Natural killer cell (primary cell): ENCODE results near the gene FBXL16. TPM values are rescaled to one million over a fixed set of nuclear protein-coding genes. Genes with fewer than 3 reads are reported as not detected.

Experiments
- ATAC-seq, 3 donors: fragments of 150-1000 bp in 2 of 3; fragments of 200-7000 bp in 1 of 3; cut with Tn5 transposase; 1 replicate in 1 of 3; 2 replicates in 2 of 3; pipeline ENCODE4 v1.10.0; 2021; ENCODE audit warnings: mild to moderate bottlenecking in 2 of 3, moderate library complexity in 2 of 3
- DNase-seq, 2 donors: peaks; one replicate each; pipeline versions ENCODE4 v3.0.0 to v3.0.0-alpha.2; 2013 to 2021; ENCODE audit warnings: mixed read lengths in 1 of 2
- H3K27ac ChIP-seq: one replicate; pipeline ENCODE4 v1.5.1; 2013; ENCODE audit warnings: mild to moderate bottlenecking, low read length
- H3K27me3 ChIP-seq: one replicate; pipeline ENCODE4 v1.6.1; 2013; ENCODE audit warnings: low read length; ENCODE audit not compliant: control insufficient read depth, insufficient read depth
- H3K36me3 ChIP-seq: one replicate; pipeline ENCODE4 v1.6.1; 2013; ENCODE audit warnings: low read length; ENCODE audit not compliant: control insufficient read depth, insufficient read depth
- H3K4me1 ChIP-seq: one replicate; pipeline ENCODE4 v1.6.1; 2013; ENCODE audit warnings: low read length; ENCODE audit not compliant: control insufficient read depth, insufficient read depth
- H3K4me3 ChIP-seq: one replicate; pipeline ENCODE4 v1.5.1; 2013; ENCODE audit warnings: low read length
- H3K9me3 ChIP-seq: one replicate; pipeline ENCODE4 v1.6.1; 2013; ENCODE audit warnings: low read length; ENCODE audit not compliant: control insufficient read depth, insufficient read depth
- H3K27ac Mint-ChIP-seq, 2 donors: one replicate each; pipeline ENCODE4 v1.8.0; 2022; ENCODE audit warnings: mild to moderate bottlenecking in 2 of 2, mixed read lengths in 2 of 2, moderate library complexity in 1 of 2
- H3K27me3 Mint-ChIP-seq, 2 donors: one replicate each; pipeline ENCODE4 v1.8.0; 2022; ENCODE audit warnings: low read depth in 2 of 2, mixed read lengths in 2 of 2
- H3K36me3 Mint-ChIP-seq: one replicate; pipeline ENCODE4 v1.8.0; 2022; ENCODE audit warnings: mixed read lengths
- H3K4me1 Mint-ChIP-seq, 2 donors: one replicate each; pipeline ENCODE4 v1.8.0; 2022; ENCODE audit warnings: mixed read lengths in 2 of 2
- H3K4me3 Mint-ChIP-seq: one replicate; pipeline ENCODE4 v1.8.0; 2022; ENCODE audit warnings: mild to moderate bottlenecking, moderate library complexity, mixed read lengths
- H3K9me3 Mint-ChIP-seq, 2 donors: one replicate each; pipeline ENCODE4 v1.8.0; 2022; ENCODE audit warnings: mixed read lengths in 2 of 2
- CTCF ChIP-seq: fragments of 200-600 bp; IDR thresholded peaks from one replicate; pipeline ENCODE4 v1.8.0; 2022; ENCODE audit warnings: antibody characterized with exemption
- WGBS: methylation state at CpG from one replicate; pipeline ENCODE4 v1.1.7; 2013; ENCODE audit warnings: missing lambda C conversion rate; ENCODE audit not compliant: insufficient coverage; 5-methylcytosine and 5-hydroxymethylcytosine counted together
- intact Hi-C: fragments of 100-400 bp; cut with micrococcal nuclease; formaldehyde crosslinking; loops from one replicate; pipeline ENCODE4 v1.14.2; 2022
- total RNA-seq, 4 donors: library from RNA; stranded (reverse); fragments of 120-200 nt in 1 of 4; gene quantifications; one replicate each; pipeline versions ENCODE4 v1.2.3 to v1.2.4, GENCODE V29; 2013 to 2022

Gene FBXL16
- total RNA-seq, 3 donors from 2014 or later (not counting 1 experiment from before 2014, with no cell fraction given) = 0.48 to 0.79 TPM; not detected in 1

GRCh38 chr16:652454-653305 is 52.9 kb downstream of the FBXL16 start:
- no peaks in the 10 kb centered on the region for H3K36me3 ChIP-seq
- no peaks in the 10 kb centered on the region for H3K9me3 Mint-ChIP-seq
- no peak for TF ChIP-seq CTCF
- H3K27ac Mint-ChIP-seq = no peak overlapping the region
- H3K4me3 ChIP-seq = no peak overlapping the region
- no peak for ATAC-seq
- H3K36me3 Mint-ChIP-seq = no peaks in the 10 kb centered on the region
- WGBS = 95% methylated on average over 28 of the region's 28 CpGs
- H3K4me1 Mint-ChIP-seq = peaks cover 0 to 9% of the 10 kb centered on the region in 2 donors
- no peak overlapping the region for H3K27ac ChIP-seq
- no peak overlapping the region for H3K4me3 Mint-ChIP-seq
- intact Hi-C loops = no loop called here
- H3K27me3 ChIP-seq = no peaks in the 10 kb centered on the region
- H3K27me3 Mint-ChIP-seq = no peaks in the 10 kb centered on the region
- no peaks in the 10 kb centered on the region for H3K9me3 ChIP-seq
- H3K4me1 ChIP-seq = peaks cover 20% of the 10 kb centered on the region
- no peak for DNase-seq

- H3K4me1 Mint-ChIP-seq = peaks cover 0 to 9% of the 10 kb centered on the region in 2 donors
- ATAC-seq = no peak
- no peaks in the 10 kb centered on the region for H3K27me3 Mint-ChIP-seq
- 96% methylated on average over 22 of the region's 22 CpGs for WGBS
- Histone ChIP-seq H3K27ac (no peak overlapping the region), H3K4me3 (no peak overlapping the region), H3K4me1 (peaks cover 25% of the 10 kb centered on the region), H3K27me3 (no peaks in the 10 kb centered on the region), H3K36me3 (no peaks in the 10 kb centered on the region), H3K9me3 (no peaks in the 10 kb centered on the region)
- H3K9me3 Mint-ChIP-seq = no peaks in the 10 kb centered on the region
- no peak for TF ChIP-seq CTCF
- no peak overlapping the region for H3K27ac Mint-ChIP-seq
- no peak overlapping the region for H3K4me3 Mint-ChIP-seq
- no peak for DNase-seq
- intact Hi-C loops = no loop called here
- H3K36me3 Mint-ChIP-seq = no peaks in the 10 kb centered on the region
Observed at GRCh38 chr16:651844-652243, 53.8 kb downstream of the FBXL16 start.

DNA sequence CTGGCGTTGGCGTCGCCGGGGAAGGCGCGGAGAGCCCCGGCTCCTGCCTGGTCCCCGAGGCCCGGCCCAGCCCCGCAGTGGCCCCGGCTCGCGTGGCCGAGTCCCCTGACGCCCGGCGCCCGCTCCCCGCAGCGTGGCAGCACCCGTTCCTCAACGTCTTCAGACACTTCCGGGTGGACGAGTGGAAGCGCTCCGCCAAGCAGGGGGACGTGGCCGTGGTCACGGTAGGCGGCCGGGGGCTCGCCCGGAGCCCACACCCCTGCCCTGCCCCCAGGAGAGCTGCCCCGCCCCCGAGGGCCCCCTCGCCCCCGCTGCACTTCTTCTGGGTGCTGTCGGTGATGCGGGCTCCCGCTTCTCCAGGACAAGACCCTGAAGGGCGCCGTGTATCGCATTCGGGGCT is 56.0 kb downstream of the FBXL16 start:
- no peaks in the 10 kb centered on the region for H3K36me3 Mint-ChIP-seq
- H3K36me3 ChIP-seq = no peaks in the 10 kb centered on the region
- H3K4me3 ChIP-seq = peak overlapping the region; percentile 10
- H3K9me3 Mint-ChIP-seq = no peaks in the 10 kb centered on the region
- ATAC-seq (peak in 2 of 3 donors; percentile 7 to 9), DNase-seq (no peak)
- H3K27me3 Mint-ChIP-seq = no peaks in the 10 kb centered on the region
- intact Hi-C loops = no loop called here
- TF ChIP-seq CTCF = no peak
- H3K9me3 ChIP-seq = no peaks in the 10 kb centered on the region
- 4% methylated on average over 44 of the region's 44 CpGs for WGBS
- no peak overlapping the region for H3K27ac ChIP-seq
- H3K4me1 Mint-ChIP-seq = peaks cover 0 to 9% of the 10 kb centered on the region in 2 donors
- H3K27me3 ChIP-seq = no peaks in the 10 kb centered on the region
- H3K27ac Mint-ChIP-seq = no peak overlapping the region
- peak overlapping the region; percentile 65 for H3K4me3 Mint-ChIP-seq
- H3K4me1 ChIP-seq = peaks cover 25% of the 10 kb centered on the region
